ENCODE measurements around the gene ANGPTL2. TPM values are rescaled to one million over a fixed set of nuclear protein-coding genes. Genes with fewer than 3 reads are reported as not detected.

ANGPTL2 gene
- total RNA-seq, 1 donor from 2014 or later: 65.8 TPM

DNA sequence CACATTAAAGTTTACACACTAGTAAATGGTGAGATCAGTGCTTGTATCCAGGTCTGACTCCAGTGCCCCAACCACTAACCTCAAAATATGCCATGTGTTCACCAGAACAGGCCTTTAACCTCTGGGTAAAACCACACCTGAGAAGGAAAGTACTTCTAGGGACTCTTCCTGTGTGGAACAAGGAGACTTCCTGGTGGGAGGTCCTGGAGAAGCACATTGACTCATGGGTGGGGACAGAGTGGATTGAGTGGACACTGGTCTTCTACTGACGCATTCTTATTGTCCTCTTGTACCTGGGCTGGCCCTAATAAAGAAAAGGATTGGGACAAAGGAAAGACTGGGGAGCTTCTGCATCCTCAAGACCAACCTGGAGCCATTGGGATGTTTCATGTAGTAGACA is 43.4 kb downstream of the ANGPTL2 start:
- TF ChIP-seq POLR2AphosphoS5 (IDR thresholded peaks at IDR 0.05; ENCODE audit: insufficient read depth in 1 of 2, low read depth in 1 of 2) (no peak), POLR2A (IDR thresholded peaks at IDR 0.05) (no peak)
- TF ChIP-seq, protein P1, sequence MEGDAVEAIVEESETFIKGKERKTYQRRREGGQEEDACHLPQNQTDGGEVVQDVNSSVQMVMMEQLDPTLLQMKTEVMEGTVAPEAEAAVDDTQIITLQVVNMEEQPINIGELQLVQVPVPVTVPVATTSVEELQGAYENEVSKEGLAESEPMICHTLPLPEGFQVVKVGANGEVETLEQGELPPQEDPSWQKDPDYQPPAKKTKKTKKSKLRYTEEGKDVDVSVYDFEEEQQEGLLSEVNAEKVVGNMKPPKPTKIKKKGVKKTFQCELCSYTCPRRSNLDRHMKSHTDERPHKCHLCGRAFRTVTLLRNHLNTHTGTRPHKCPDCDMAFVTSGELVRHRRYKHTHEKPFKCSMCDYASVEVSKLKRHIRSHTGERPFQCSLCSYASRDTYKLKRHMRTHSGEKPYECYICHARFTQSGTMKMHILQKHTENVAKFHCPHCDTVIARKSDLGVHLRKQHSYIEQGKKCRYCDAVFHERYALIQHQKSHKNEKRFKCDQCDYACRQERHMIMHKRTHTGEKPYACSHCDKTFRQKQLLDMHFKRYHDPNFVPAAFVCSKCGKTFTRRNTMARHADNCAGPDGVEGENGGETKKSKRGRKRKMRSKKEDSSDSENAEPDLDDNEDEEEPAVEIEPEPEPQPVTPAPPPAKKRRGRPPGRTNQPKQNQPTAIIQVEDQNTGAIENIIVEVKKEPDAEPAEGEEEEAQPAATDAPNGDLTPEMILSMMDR (IDR thresholded peaks at IDR 0.05): no peak
- intact Hi-C loops (cut with DNase I): no loop called here
- H3K27me3 ChIP-seq: no peaks in the 10 kb centered on the region

DNA sequence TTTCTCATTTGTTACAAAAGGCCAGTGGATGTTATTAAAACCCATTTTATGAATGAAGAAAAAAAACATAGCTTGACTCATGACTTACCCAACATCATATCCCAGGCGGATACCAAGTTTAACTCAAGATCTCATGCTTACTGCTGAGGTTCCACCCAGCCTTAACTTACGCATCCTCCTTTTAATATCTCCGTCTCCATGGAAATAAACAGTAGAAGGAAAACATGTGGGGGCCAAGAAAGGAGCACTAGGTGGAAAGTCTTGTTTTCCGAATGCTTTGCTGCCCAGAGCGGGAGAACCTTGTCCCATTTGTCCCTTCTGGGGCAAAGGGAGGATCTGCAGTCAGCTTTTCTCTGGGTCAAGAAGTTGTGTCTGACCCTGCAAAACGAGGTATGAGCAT is 44.1 kb downstream of the ANGPTL2 start:
- H3K4me3 ChIP-seq: no peak overlapping the region
- intact Hi-C loops (cut with DNase I): no loop called here
- no peaks in the 10 kb centered on the region for H3K36me3 ChIP-seq
- H3K9me3 ChIP-seq: no peaks in the 10 kb centered on the region
- peaks cover 23% of the 10 kb centered on the region for H3K4me1 ChIP-seq
- DNase-seq (ENCODE audit: extremely low spot score in 2 of 2): peak in 1 of 2 donors; percentile 69
- no peaks in the 10 kb centered on the region for H3K27me3 ChIP-seq
- TF ChIP-seq POLR2A (IDR thresholded peaks at IDR 0.05) (no peak), POLR2AphosphoS5 (IDR thresholded peaks at IDR 0.05; ENCODE audit: insufficient read depth in 1 of 2, low read depth in 1 of 2) (no peak)
- TF ChIP-seq, protein P1 (IDR thresholded peaks at IDR 0.05): no peak
- H3K27ac ChIP-seq: no peak overlapping the region

More for the DNA sequence above, 43.4 kb downstream of the ANGPTL2 start:
- peak in 1 of 2 donors; percentile 37 for DNase-seq (ENCODE audit: extremely low spot score in 2 of 2)
- no peak overlapping the region for H3K4me3 ChIP-seq
- H3K9me3 ChIP-seq: no peaks in the 10 kb centered on the region
- H3K27ac ChIP-seq: no peak overlapping the region
- H3K36me3 ChIP-seq: no peaks in the 10 kb centered on the region
- peaks cover 23% of the 10 kb centered on the region for H3K4me1 ChIP-seq

DNA sequence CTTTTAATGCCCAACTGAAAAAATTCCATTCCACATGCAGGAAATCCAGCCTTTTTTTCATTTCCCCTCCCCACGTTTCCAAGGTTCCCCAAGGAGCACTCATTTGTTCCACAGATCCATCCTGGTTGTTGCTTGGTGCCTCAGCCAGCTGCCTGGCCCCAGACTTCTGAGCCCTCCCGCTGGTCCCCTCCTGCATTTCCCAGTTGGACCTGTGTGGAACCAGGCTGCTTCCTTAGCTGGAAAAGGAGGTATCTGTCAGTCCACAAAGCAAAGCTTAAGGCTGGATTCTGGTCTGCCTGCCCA is 44.8 kb downstream of the ANGPTL2 start:
- TF ChIP-seq, protein P1 (IDR thresholded peaks at IDR 0.05): no peak
- no peak for TF ChIP-seq POLR2A (IDR thresholded peaks at IDR 0.05)
- no peak overlapping the region for H3K4me3 ChIP-seq
- H3K4me1 ChIP-seq: peaks cover 23% of the 10 kb centered on the region
- no peak overlapping the region for H3K27ac ChIP-seq
- intact Hi-C loops (cut with DNase I): no loop called here
- H3K36me3 ChIP-seq: no peaks in the 10 kb centered on the region
- no peaks in the 10 kb centered on the region for H3K27me3 ChIP-seq
- DNase-seq (ENCODE audit: extremely low spot score in 2 of 2): peak in 1 of 2 donors; percentile 82
- H3K9me3 ChIP-seq: no peaks in the 10 kb centered on the region

DNA sequence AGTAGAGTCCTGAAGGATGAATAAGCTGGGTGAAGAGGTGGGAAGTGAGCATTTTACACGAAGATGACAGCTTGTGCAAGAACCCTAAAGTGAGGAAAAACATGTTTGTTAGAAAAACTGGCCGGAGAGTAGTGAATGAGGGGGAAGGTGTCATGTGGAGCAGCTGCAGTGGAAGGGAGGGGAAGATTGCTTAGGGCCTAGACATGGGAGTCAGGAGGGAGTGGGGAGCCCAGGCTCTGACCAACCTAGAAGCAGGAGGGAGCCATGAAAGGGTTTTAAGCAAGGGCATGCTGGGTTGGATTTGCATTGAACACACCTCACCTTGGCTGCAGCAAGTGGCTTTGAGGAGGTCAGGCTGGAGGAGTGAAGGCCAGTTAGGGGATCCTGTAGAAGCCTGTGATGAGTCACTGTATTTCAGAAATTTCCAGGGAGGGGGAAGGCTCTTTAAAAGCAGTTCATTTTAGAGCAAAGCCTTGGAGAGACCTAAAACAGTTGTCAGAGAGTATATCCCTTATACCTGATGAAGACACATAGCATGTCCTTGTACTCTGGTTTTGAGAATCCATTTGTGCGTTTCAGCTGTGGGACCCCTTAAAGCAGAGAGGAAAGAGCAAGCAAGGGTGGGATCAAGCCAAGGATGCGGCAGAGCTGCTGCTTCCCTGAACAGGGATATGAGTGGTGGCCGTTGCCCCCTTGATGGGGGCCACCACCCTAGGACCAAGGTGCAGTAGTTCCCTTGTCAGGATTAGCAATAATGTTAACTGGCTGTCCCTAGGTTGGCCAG is 45.4 kb downstream of the ANGPTL2 start:
- H3K27ac ChIP-seq: no peak overlapping the region
- TF ChIP-seq POLR2A (IDR thresholded peaks at IDR 0.05): no peak
- TF ChIP-seq POLR2AphosphoS5 (IDR thresholded peaks at IDR 0.05; ENCODE audit: insufficient read depth in 1 of 2, low read depth in 1 of 2): no peak
- no peak overlapping the region for H3K4me3 ChIP-seq
- no peaks in the 10 kb centered on the region for H3K9me3 ChIP-seq
- intact Hi-C loops (cut with DNase I): no loop called here
- peak in 1 of 2 donors; percentile 87 for DNase-seq (ENCODE audit: extremely low spot score in 2 of 2)
- no peaks in the 10 kb centered on the region for H3K27me3 ChIP-seq
- peaks cover 23% of the 10 kb centered on the region for H3K4me1 ChIP-seq
- no peaks in the 10 kb centered on the region for H3K36me3 ChIP-seq

DNA sequence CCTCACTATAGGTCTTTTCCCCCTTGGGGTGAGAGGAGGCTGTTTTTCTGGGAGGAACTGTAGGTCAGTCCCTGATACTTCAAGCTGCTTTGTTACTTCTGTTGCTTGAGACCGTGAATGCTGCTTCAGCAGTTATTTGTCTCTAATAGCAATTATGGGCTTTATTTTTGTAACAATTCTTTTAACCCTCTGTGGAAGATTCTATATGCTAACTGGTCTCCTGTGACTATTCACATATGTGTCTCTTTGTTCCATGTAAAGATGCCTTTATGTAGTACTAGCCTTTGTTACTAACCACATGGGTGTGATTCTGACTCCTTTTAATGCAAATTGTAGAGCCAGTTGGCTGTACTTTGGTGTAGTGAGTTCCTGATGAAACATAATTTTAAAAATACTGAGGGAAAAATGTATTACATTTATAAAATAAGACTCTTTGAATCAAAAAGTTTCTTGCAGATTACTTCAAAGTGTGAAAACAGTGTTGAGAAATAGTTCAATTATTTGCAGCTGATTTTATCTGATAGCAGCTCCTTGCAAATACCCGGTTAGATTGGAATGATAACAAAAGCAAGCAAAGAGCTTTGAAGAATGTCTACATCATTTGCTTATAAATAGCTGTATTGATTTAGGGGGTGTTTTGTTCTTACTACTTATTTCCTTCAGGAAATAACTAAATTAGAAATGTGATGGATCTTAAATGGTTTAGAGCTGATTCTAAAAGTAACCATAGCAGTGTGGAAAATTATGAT is 46.6 kb downstream of the ANGPTL2 start:
- H3K9me3 ChIP-seq: no peaks in the 10 kb centered on the region
- TF ChIP-seq, protein P1 (IDR thresholded peaks at IDR 0.05): no peak
- no peak for TF ChIP-seq POLR2AphosphoS5 (IDR thresholded peaks at IDR 0.05; ENCODE audit: insufficient read depth in 1 of 2, low read depth in 1 of 2)
- TF ChIP-seq POLR2A (IDR thresholded peaks at IDR 0.05): no peak
- no peak for DNase-seq (ENCODE audit: extremely low spot score in 2 of 2)
- intact Hi-C loops (cut with DNase I): no loop called here
- no peaks in the 10 kb centered on the region for H3K27me3 ChIP-seq
- no peak overlapping the region for H3K27ac ChIP-seq
- H3K36me3 ChIP-seq: no peaks in the 10 kb centered on the region
- peaks cover 23% of the 10 kb centered on the region for H3K4me1 ChIP-seq
- no peak overlapping the region for H3K4me3 ChIP-seq

All from vagina (tissue), 2 donors.